Measurements from ENCODE around the gene APOBEC3G.

DNA sequence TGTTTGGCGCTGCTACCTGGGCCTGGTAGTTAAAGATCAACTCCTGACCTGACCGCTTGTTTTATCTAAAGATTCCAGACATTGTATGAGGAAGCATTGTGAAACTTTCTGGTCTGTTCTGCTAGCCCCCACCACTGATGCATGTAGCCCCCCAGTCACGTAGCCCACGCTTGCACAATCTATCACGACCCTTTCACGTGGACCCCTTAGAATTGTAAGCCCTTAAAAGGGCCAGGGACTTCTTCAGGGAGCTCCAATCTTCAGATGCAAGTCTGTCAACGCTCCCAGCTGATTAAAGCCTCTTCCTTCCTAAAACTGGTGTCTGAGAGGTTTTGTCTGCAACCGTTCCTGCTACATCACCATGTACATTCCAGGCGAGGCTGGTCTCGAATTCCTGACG lies 21.4 kb upstream of the APOBEC3G start:
- TF ChIP-seq HNF4A (CRISPR knock-in tag; IDR thresholded peaks at IDR 0.05): no peak
- TF ChIP-seq, protein P1, sequence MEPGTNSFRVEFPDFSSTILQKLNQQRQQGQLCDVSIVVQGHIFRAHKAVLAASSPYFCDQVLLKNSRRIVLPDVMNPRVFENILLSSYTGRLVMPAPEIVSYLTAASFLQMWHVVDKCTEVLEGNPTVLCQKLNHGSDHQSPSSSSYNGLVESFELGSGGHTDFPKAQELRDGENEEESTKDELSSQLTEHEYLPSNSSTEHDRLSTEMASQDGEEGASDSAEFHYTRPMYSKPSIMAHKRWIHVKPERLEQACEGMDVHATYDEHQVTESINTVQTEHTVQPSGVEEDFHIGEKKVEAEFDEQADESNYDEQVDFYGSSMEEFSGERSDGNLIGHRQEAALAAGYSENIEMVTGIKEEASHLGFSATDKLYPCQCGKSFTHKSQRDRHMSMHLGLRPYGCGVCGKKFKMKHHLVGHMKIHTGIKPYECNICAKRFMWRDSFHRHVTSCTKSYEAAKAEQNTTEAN (CRISPR knock-in tag; conservative IDR thresholded peaks at IDR 0.05): no peak
- TF ChIP-seq, protein P2, sequence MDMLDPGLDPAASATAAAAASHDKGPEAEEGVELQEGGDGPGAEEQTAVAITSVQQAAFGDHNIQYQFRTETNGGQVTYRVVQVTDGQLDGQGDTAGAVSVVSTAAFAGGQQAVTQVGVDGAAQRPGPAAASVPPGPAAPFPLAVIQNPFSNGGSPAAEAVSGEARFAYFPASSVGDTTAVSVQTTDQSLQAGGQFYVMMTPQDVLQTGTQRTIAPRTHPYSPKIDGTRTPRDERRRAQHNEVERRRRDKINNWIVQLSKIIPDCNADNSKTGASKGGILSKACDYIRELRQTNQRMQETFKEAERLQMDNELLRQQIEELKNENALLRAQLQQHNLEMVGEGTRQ (IDR thresholded peaks at IDR 0.05; ENCODE audit: low read depth, low read length): no peak
- TF ChIP-seq, protein P2 (CRISPR knock-in tag; IDR thresholded peaks at IDR 0.05; ENCODE audit: borderline replicate concordance): no peak

Measured in HepG2 (cell line).